ENCODE results near the gene DNMT1.

DNA sequence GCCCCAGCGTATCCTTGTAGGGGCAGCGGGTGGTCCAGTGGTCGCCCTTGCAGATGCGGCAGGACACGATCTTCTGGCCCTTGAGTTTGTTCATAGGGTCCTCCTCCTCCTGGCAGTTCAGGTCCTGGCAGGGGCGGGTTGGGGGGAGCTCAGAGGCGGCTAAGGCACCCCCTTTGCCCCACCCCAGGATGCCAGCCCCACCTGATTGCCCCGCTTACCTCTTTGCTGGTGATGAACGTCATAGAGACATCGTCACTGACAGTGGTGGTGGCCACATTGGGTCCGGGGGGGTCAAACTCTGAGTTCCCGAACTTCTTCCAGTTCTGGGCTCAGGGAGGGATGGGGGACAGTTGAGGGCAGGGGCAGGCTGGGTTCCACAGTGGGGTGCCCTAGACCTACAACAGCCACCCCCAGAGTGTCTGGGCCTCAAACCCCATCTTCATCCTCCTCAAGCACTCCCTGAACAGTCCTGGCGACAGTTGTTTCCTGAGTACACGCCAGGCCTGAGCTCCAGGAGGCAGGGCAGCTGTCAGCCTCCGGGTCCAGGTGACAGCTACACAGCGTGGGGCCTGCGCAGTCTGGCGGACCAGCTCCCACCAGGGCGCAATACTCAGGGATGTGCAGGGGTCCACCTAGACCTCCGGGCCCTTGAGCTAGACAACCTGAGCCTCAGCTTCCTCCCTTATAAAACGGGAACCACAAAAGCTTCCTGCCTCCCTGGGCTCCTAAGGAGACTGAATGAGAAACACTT is 77.7 kb downstream of the DNMT1 start:
- TF ChIP-seq, protein P1, sequence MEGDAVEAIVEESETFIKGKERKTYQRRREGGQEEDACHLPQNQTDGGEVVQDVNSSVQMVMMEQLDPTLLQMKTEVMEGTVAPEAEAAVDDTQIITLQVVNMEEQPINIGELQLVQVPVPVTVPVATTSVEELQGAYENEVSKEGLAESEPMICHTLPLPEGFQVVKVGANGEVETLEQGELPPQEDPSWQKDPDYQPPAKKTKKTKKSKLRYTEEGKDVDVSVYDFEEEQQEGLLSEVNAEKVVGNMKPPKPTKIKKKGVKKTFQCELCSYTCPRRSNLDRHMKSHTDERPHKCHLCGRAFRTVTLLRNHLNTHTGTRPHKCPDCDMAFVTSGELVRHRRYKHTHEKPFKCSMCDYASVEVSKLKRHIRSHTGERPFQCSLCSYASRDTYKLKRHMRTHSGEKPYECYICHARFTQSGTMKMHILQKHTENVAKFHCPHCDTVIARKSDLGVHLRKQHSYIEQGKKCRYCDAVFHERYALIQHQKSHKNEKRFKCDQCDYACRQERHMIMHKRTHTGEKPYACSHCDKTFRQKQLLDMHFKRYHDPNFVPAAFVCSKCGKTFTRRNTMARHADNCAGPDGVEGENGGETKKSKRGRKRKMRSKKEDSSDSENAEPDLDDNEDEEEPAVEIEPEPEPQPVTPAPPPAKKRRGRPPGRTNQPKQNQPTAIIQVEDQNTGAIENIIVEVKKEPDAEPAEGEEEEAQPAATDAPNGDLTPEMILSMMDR (IDR thresholded peaks at IDR 0.05) = no peak
- TF ChIP-seq POLR2AphosphoS5 (IDR thresholded peaks at IDR 0.05) (no peak), EP300 (IDR thresholded peaks at IDR 0.05) (no peak), POLR2A (IDR thresholded peaks at IDR 0.05; ENCODE audit: low read depth) (no peak)
